CD8-positive, alpha-beta memory T cell (primary cell): ENCODE results near the gene DCTD. TPM values are rescaled to one million over a fixed set of nuclear protein-coding genes. Genes with fewer than 3 reads are reported as not detected.
A peak's percentile ranks its signal among the peaks of the same experiment; 100 is the strongest.

Experiments
- CTCF ChIA-PET: fragments of 350-600 bp; sonication (Branson Sonifier 250); formaldehyde crosslinking; loops from one replicate; lab custom pipeline; 2021; ENCODE audit warnings: antibody characterized with exemption; lab: Charles Lee
- POLR2A ChIA-PET: fragments of 350-600 bp; sonication (Branson Sonifier 250); formaldehyde crosslinking; loops from one replicate; lab custom pipeline; 2021; ENCODE audit warnings: antibody characterized with exemption; lab: Charles Lee
- DNase-seq, 5 donors: peaks; one replicate each; pipeline versions ENCODE4 v3.0.0 to v3.0.0-alpha.2; 2020 to 2022; ENCODE audit warnings: mixed read lengths in 1 of 5
- H3K27ac ChIP-seq: one replicate; pipeline ENCODE4 v1.7.0; 2013; ENCODE audit warnings: low read depth, mild to moderate bottlenecking, low read length, moderate library complexity
- H3K27me3 ChIP-seq: 2 replicates; pipeline ENCODE4 v1.7.0; 2013; ENCODE audit warnings: low read length, mild to moderate bottlenecking; ENCODE audit not compliant: insufficient read depth, poor library complexity, severe bottlenecking
- H3K36me3 ChIP-seq: 2 replicates; pipeline ENCODE4 v1.7.0; 2013; ENCODE audit warnings: mild to moderate bottlenecking, low read length, moderate library complexity; ENCODE audit not compliant: insufficient read depth
- H3K4me1 ChIP-seq: 2 replicates; pipeline ENCODE4 v1.7.0; 2013; ENCODE audit warnings: mild to moderate bottlenecking, low read length, moderate library complexity; ENCODE audit not compliant: insufficient read depth
- H3K4me3 ChIP-seq: 2 replicates; pipeline ENCODE4 v1.7.0; 2013; ENCODE audit warnings: mild to moderate bottlenecking, low read length
- H3K9me3 ChIP-seq: 2 replicates; pipeline ENCODE4 v1.7.0; 2013; ENCODE audit warnings: mild to moderate bottlenecking, low read length
- H3K27ac Mint-ChIP-seq, 8 donors: one replicate each; pipeline ENCODE4 v1.8.0; 2020 to 2021; ENCODE audit warnings: mixed read lengths in 8 of 8, mild to moderate bottlenecking in 6 of 8, inconsistent platforms in 3 of 8, moderate library complexity in 3 of 8
- H3K27me3 Mint-ChIP-seq, 2 donors: one replicate each; pipeline ENCODE4 v1.8.0; 2020 to 2021; ENCODE audit warnings: mixed read lengths in 2 of 2, mild to moderate bottlenecking in 1 of 2, moderate library complexity in 1 of 2
- H3K36me3 Mint-ChIP-seq, 3 donors: one replicate each; pipeline ENCODE4 v1.8.0; 2020 to 2021; ENCODE audit warnings: mixed read lengths in 3 of 3, inconsistent platforms in 1 of 3, mild to moderate bottlenecking in 1 of 3
- H3K4me1 Mint-ChIP-seq, 3 donors: one replicate each; pipeline ENCODE4 v1.8.0; 2020 to 2021; ENCODE audit warnings: mixed read lengths in 3 of 3, inconsistent platforms in 1 of 3, mild to moderate bottlenecking in 1 of 3
- H3K4me3 Mint-ChIP-seq, 7 donors: one replicate each; pipeline ENCODE4 v1.8.0; 2020 to 2021; ENCODE audit warnings: mixed read lengths in 7 of 7, mild to moderate bottlenecking in 6 of 7, moderate library complexity in 4 of 7, inconsistent platforms in 2 of 7
- H3K9me3 Mint-ChIP-seq, 5 donors: one replicate each; pipeline ENCODE4 v1.8.0; 2020 to 2022; ENCODE audit warnings: mixed read lengths in 5 of 5, mild to moderate bottlenecking in 3 of 5, moderate library complexity in 2 of 5, inconsistent platforms in 1 of 5
- polyA plus RNA-seq: library from polyadenylated mRNA; unstranded; fragments of 300-500 nt; fragmentation: Illumina TruSeq; gene quantifications from one replicate; pipeline ENCODE4 v1.2.3, GENCODE V29; 2021
- total RNA-seq, 2 experiments: library from RNA; stranded (reverse); gene quantifications; one replicate each; pipeline ENCODE4 v1.2.3, GENCODE V29; 2021

DCTD gene
- total and polyA plus RNA-seq, 3 experiments from 2014 or later: 105 to 150 (median 145) TPM

DNA sequence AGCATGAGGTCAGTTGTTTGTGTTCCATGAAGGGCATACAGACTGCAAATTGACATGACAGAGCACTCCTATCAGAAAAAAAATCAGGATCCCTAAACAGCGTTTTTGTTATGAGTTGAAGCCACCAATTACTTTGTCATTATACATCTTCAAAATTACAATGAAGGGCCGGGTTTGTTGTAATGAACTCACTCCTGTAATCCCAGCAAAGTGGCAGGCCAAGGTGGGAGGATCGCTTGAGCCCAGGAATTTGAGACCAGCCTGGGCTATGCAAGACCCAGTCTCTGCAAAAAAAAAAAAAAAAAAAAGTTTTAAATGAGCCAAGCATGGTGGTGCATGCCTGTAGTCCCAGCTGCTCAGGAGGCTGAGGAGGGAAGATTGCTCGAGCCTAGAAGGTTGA lies 3.5 kb upstream of the DCTD start:
- H3K4me1 Mint-ChIP-seq: peaks cover 31 to 35% (median 33%) of the 10 kb centered on the region in 3 donors
- H3K27ac Mint-ChIP-seq: no peak overlapping the region
- Histone ChIP-seq H3K36me3 (no peaks in the 10 kb centered on the region), H3K27me3 (no peaks in the 10 kb centered on the region), H3K4me1 (peaks cover 32% of the 10 kb centered on the region), H3K9me3 (no peaks in the 10 kb centered on the region), H3K4me3 (no peak overlapping the region), H3K27ac (no peak overlapping the region)
- H3K9me3 Mint-ChIP-seq: no peaks in the 10 kb centered on the region
- CTCF ChIA-PET: no interaction called here
- H3K4me3 Mint-ChIP-seq: no peak overlapping the region
- H3K36me3 Mint-ChIP-seq: peaks cover 0 to 11% (median 0%) of the 10 kb centered on the region in 3 donors
- DNase-seq: no peak
- H3K27me3 Mint-ChIP-seq: peaks cover 0 to 2% of the 10 kb centered on the region in 2 donors
- POLR2A ChIA-PET: no interaction called here

DNA sequence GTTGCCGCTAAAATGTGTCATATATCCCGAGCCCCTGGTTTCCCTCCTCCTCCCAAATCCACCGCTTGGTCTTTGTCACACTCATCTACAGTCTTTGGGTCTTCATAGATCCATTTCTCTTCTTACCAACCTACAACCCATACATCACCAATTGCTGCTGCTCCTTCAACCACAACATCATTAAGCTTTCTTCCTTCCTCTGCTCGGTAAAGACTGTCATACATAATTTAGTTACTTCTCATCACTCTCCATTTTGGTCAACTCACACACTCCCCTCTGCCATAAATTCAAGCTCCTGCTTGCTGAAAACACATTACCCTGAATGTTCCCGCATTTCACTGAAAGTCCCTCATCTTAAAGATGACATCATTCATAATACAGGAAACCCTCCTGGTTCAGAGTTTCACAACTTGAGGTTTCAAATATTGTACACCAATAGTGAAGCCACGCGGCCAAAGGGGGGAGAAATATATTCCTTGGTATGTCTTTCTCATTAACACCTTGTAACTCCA lies 1.7 kb upstream of the DCTD start:
- Mint-ChIP-seq H3K4me3 (peak overlapping the region; percentile 72 to 88 (median 81)), H3K9me3 (no peaks in the 10 kb centered on the region), H3K4me1 (peaks cover 35 to 50% (median 38%) of the 10 kb centered on the region in 3 donors), H3K36me3 (peaks cover 0 to 27% (median 0%) of the 10 kb centered on the region in 3 donors), H3K27me3 (peaks cover 0 to 1% of the 10 kb centered on the region in 2 donors), H3K27ac (peak overlapping the region; percentile 90 to 100 (median 94))
- no peaks in the 10 kb centered on the region for H3K36me3 ChIP-seq
- H3K27me3 ChIP-seq: no peaks in the 10 kb centered on the region
- H3K27ac ChIP-seq: peak overlapping the region; percentile 95
- H3K9me3 ChIP-seq: no peaks in the 10 kb centered on the region
- POLR2A ChIA-PET: interaction anchor here (0.6 to 1.7 kb wide), 4 partner anchors 10 to 585 kb away, joined by 3 to 7 read pairs (median 6); no protein-coding TSS in a partner anchor
- H3K4me3 ChIP-seq: no peak overlapping the region
- CTCF ChIA-PET: interaction anchor here (1.2 to 2.1 kb wide), 2 partner anchors 20 to 343 kb away, joined by 4 to 6 read pairs; no protein-coding TSS in a partner anchor
- peak in 2 of 5 donors; percentile 22 to 24 for DNase-seq
- peaks cover 36% of the 10 kb centered on the region for H3K4me1 ChIP-seq

DNA sequence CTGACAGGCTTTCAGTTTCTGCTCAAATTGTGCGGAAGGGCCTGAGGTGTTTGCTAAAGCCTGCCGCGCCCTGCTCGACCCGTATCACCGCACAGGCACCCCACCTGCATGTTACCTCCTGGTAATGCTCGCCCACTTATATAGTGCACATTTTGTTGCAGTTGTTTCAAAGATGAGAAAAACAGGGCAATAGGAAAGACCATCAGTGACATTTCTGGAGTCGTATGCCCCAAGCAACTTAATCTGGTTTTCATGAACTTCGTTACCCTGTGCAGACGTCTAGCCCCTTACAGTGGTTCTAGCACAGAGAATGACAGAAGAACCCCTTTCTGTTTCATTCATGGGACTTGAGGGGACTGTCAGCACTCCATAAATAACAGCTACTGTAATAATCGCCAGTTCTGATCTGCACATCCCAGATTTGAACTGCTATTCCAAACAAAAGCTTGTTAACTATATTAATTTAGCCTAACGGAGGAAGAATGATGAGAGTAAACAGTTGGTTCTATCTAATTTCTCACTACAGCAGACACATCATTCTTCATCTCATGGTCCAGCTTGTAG lies 940 bp upstream of the DCTD start:
- Histone ChIP-seq H3K27me3 (no peaks in the 10 kb centered on the region), H3K9me3 (no peaks in the 10 kb centered on the region), H3K36me3 (no peaks in the 10 kb centered on the region), H3K4me3 (peak overlapping the region; percentile 89), H3K27ac (peak overlapping the region; percentile 95), H3K4me1 (peaks cover 36% of the 10 kb centered on the region)
- POLR2A ChIA-PET: interaction anchor here (0.6 to 1.7 kb wide), 4 partner anchors 9 to 586 kb away, joined by 3 to 7 read pairs (median 6); no protein-coding TSS in a partner anchor
- no peaks in the 10 kb centered on the region for H3K27me3 Mint-ChIP-seq
- no peaks in the 10 kb centered on the region for H3K9me3 Mint-ChIP-seq
- H3K4me1 Mint-ChIP-seq: peaks cover 39 to 57% (median 44%) of the 10 kb centered on the region in 3 donors
- peak overlapping the region; percentile 72 to 98 (median 81) for H3K4me3 Mint-ChIP-seq
- peaks cover 0 to 32% (median 5%) of the 10 kb centered on the region in 3 donors for H3K36me3 Mint-ChIP-seq
- CTCF ChIA-PET: interaction anchor here (1.2 to 2.1 kb wide), 2 partner anchors 21 to 344 kb away, joined by 4 to 6 read pairs; no protein-coding TSS in a partner anchor
- DNase-seq: no peak
- H3K27ac Mint-ChIP-seq: peak overlapping the region; percentile 90 to 100 (median 94)

DNA sequence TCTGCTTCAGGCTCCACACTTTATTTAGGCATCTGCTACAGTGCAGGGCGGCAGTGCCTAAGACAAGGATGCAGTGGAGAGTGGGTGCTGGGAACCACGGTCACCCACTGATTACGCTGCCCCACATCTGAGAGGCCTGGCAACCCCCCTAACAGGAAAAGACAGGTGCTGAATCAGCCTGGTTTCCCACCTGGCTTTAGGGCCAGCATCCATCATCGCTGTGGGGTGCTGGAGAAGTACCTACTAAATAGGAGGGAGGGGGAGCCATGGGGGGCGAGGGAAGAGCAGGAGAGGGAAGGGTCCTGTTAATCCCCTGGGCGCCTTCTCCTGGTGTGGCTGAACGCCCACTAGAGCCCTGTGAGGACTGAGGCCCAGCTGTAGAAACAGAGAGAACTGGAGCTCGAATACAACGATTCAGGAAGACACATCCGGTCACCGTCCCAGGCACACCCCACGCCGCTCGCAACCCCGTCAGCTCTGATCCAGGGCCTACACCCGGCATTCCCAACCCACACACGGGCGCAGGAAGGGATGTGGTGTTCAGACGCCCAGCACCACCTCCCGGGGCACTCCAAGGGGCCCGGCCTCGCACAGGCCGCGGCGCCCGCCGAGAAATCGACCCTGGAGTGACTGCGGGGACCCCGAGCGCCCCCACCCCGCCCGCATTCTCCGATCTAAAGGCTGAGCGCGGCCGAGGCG lies 554 bp downstream of the DCTD start:
- peak overlapping the region; percentile 87 to 93 (median 90) for H3K4me3 Mint-ChIP-seq
- H3K27me3 Mint-ChIP-seq: no peaks in the 10 kb centered on the region
- ChIA-PET CTCF (interaction anchor here (2.1 kb wide), 1 partner anchor 8 kb away, joined by 8 read pairs; no protein-coding TSS in a partner anchor), POLR2A (interaction anchor here (1.0 kb wide), 1 partner anchor 528 kb away, joined by 4 read pairs; the partner anchor contains the start of gene CDKN2AIP)
- peaks cover 7 to 46% (median 16%) of the 10 kb centered on the region in 3 donors for H3K36me3 Mint-ChIP-seq
- H3K4me3 ChIP-seq: peak overlapping the region; percentile 65
- peaks cover 36% of the 10 kb centered on the region for H3K4me1 ChIP-seq
- H3K27ac ChIP-seq: peak overlapping the region; percentile 80
- peak overlapping the region; percentile 80 to 98 (median 91) for H3K27ac Mint-ChIP-seq
- H3K36me3 ChIP-seq: peaks cover 3% of the 10 kb centered on the region
- H3K9me3 Mint-ChIP-seq: no peaks in the 10 kb centered on the region
- no peaks in the 10 kb centered on the region for H3K9me3 ChIP-seq
- H3K27me3 ChIP-seq: no peaks in the 10 kb centered on the region
- DNase-seq: peak in 1 of 5 donors; percentile 57
- peaks cover 52 to 72% (median 59%) of the 10 kb centered on the region in 3 donors for H3K4me1 Mint-ChIP-seq

DNA sequence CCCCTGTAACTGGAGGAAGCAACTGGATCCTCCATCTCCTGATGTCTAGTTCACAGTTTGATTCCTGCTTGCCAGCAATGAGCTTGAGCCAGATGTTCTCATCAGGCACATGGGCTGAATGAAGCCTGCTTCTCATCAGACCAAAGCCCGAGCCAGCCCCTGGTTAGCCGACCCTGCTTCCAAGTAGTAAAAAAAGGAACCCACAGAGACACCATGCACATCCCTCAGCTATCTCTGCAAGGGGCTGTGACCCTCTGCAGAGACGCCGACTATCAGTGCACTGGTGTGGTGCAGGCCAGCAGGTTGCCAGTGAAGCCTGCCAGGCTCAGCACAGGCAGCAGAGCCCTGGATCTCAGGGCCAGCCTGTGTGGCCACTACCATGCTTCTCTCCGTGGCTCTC lies 2.8 kb downstream of the DCTD start:
- POLR2A ChIA-PET: no interaction called here
- Histone ChIP-seq H3K9me3 (no peaks in the 10 kb centered on the region), H3K4me3 (no peak overlapping the region), H3K4me1 (peaks cover 31% of the 10 kb centered on the region), H3K36me3 (peaks cover 12% of the 10 kb centered on the region), H3K27ac (no peak overlapping the region), H3K27me3 (no peaks in the 10 kb centered on the region)
- DNase-seq: no peak
- peak overlapping the region in 1 of 7 donors; percentile 39 for H3K4me3 Mint-ChIP-seq
- H3K9me3 Mint-ChIP-seq: no peaks in the 10 kb centered on the region
- peaks cover 52 to 81% (median 75%) of the 10 kb centered on the region in 3 donors for H3K4me1 Mint-ChIP-seq
- peak overlapping the region in 2 of 8 donors; percentile 47 to 80 for H3K27ac Mint-ChIP-seq
- peaks cover 15 to 69% (median 20%) of the 10 kb centered on the region in 3 donors for H3K36me3 Mint-ChIP-seq
- H3K27me3 Mint-ChIP-seq: no peaks in the 10 kb centered on the region
- CTCF ChIA-PET: interaction anchor here (1.8 kb wide), 1 partner anchor 11 kb away, joined by 7 read pairs; no protein-coding TSS in a partner anchor

DNA sequence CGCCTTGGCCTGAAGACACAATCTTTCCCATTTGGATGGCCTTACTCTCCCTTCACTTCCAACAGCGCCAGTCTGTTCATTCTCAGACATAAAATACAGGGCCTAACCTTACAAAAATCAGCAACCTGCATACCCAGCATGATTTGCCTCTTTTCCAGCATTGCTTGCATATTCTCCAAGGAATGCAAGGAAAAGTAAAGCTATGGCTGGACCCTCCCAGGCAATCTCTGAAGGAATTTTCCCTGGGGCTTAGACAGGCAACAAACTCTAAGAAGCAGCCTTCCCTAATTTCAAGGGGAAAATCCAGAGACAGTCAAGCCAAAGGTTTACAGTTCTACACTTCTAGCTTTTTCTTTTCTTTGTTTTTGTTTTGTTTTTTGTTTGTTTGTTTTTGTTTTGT lies 3.6 kb downstream of the DCTD start:
- H3K27ac ChIP-seq: no peak overlapping the region
- H3K36me3 ChIP-seq: peaks cover 12% of the 10 kb centered on the region
- ChIA-PET CTCF (interaction anchor here (1.8 kb wide), 1 partner anchor 12 kb away, joined by 7 read pairs; no protein-coding TSS in a partner anchor), POLR2A (no interaction called here)
- Mint-ChIP-seq H3K4me3 (no peak overlapping the region), H3K36me3 (peaks cover 15 to 74% (median 20%) of the 10 kb centered on the region in 3 donors), H3K9me3 (no peaks in the 10 kb centered on the region), H3K4me1 (peaks cover 49 to 76% (median 71%) of the 10 kb centered on the region in 3 donors), H3K27ac (peak overlapping the region in 4 of 8 donors; percentile 30 to 80 (median 60)), H3K27me3 (no peaks in the 10 kb centered on the region)
- no peaks in the 10 kb centered on the region for H3K9me3 ChIP-seq
- H3K4me1 ChIP-seq: peaks cover 23% of the 10 kb centered on the region
- H3K4me3 ChIP-seq: no peak overlapping the region
- no peaks in the 10 kb centered on the region for H3K27me3 ChIP-seq
- DNase-seq: no peak

DNA sequence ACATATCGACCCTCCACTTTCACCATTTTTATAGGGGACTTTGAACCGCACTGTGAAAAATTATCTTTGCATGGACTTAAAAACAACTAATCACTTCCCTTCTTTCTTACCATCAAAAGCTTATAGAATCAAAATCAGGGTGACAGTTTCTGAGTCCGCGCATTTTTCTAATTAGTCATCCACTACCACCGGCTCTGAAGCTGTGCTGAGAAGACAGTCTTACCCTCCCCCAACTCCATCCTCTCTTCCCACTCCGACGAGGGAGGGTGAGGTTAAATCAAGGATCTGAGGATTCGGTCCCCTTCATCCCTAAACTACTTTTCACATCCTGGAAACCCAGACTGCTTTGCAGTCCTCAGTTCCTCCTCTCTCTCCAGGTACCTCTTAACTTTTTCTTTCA lies 4.2 kb downstream of the DCTD start:
- Histone ChIP-seq H3K36me3 (peaks cover 14% of the 10 kb centered on the region), H3K27ac (no peak overlapping the region), H3K9me3 (no peaks in the 10 kb centered on the region), H3K27me3 (no peaks in the 10 kb centered on the region), H3K4me1 (peaks cover 17% of the 10 kb centered on the region), H3K4me3 (no peak overlapping the region)
- Mint-ChIP-seq H3K27ac (peak overlapping the region in 4 of 8 donors; percentile 26 to 70 (median 47)), H3K9me3 (no peaks in the 10 kb centered on the region), H3K4me3 (peak overlapping the region in 1 of 7 donors; percentile 61), H3K27me3 (no peaks in the 10 kb centered on the region), H3K36me3 (peaks cover 15 to 76% (median 20%) of the 10 kb centered on the region in 3 donors), H3K4me1 (peaks cover 43 to 71% (median 68%) of the 10 kb centered on the region in 3 donors)
- ChIA-PET CTCF (interaction anchor here (0.9 to 1.8 kb wide), 2 partner anchors 10 to 12 kb away, joined by 5 to 7 read pairs; no protein-coding TSS in a partner anchor), POLR2A (no interaction called here)
- DNase-seq: no peak
